Natural killer cell (primary cell): ENCODE measurements around the gene NBR1. TPM values are rescaled to one million over a fixed set of nuclear protein-coding genes. Genes with fewer than 3 reads are reported as not detected.
A peak's percentile ranks its signal among the peaks of the same experiment; 100 is the strongest.

Experiments used
- ATAC-seq, 3 donors: fragments of 150-1000 bp in 2 of 3; fragments of 200-7000 bp in 1 of 3; cut with Tn5 transposase; 1 replicate in 1 of 3; 2 replicates in 2 of 3; pipeline ENCODE4 v1.10.0; 2021; ENCODE audit warnings: mild to moderate bottlenecking in 2 of 3, moderate library complexity in 2 of 3
- DNase-seq, 2 donors: peaks; one replicate each; pipeline versions ENCODE4 v3.0.0 to v3.0.0-alpha.2; 2013 to 2021; ENCODE audit warnings: mixed read lengths in 1 of 2
- H3K27ac ChIP-seq: one replicate; pipeline ENCODE4 v1.5.1; 2013; ENCODE audit warnings: mild to moderate bottlenecking, low read length
- H3K27me3 ChIP-seq: one replicate; pipeline ENCODE4 v1.6.1; 2013; ENCODE audit warnings: low read length; ENCODE audit not compliant: control insufficient read depth, insufficient read depth
- H3K36me3 ChIP-seq: one replicate; pipeline ENCODE4 v1.6.1; 2013; ENCODE audit warnings: low read length; ENCODE audit not compliant: control insufficient read depth, insufficient read depth
- H3K4me1 ChIP-seq: one replicate; pipeline ENCODE4 v1.6.1; 2013; ENCODE audit warnings: low read length; ENCODE audit not compliant: control insufficient read depth, insufficient read depth
- H3K4me3 ChIP-seq: one replicate; pipeline ENCODE4 v1.5.1; 2013; ENCODE audit warnings: low read length
- H3K9me3 ChIP-seq: one replicate; pipeline ENCODE4 v1.6.1; 2013; ENCODE audit warnings: low read length; ENCODE audit not compliant: control insufficient read depth, insufficient read depth
- H3K27ac Mint-ChIP-seq, 2 donors: one replicate each; pipeline ENCODE4 v1.8.0; 2022; ENCODE audit warnings: mild to moderate bottlenecking in 2 of 2, mixed read lengths in 2 of 2, moderate library complexity in 1 of 2
- H3K27me3 Mint-ChIP-seq, 2 donors: one replicate each; pipeline ENCODE4 v1.8.0; 2022; ENCODE audit warnings: low read depth in 2 of 2, mixed read lengths in 2 of 2
- H3K36me3 Mint-ChIP-seq: one replicate; pipeline ENCODE4 v1.8.0; 2022; ENCODE audit warnings: mixed read lengths
- H3K4me1 Mint-ChIP-seq, 2 donors: one replicate each; pipeline ENCODE4 v1.8.0; 2022; ENCODE audit warnings: mixed read lengths in 2 of 2
- H3K4me3 Mint-ChIP-seq: one replicate; pipeline ENCODE4 v1.8.0; 2022; ENCODE audit warnings: mild to moderate bottlenecking, moderate library complexity, mixed read lengths
- H3K9me3 Mint-ChIP-seq, 2 donors: one replicate each; pipeline ENCODE4 v1.8.0; 2022; ENCODE audit warnings: mixed read lengths in 2 of 2
- CTCF ChIP-seq: fragments of 200-600 bp; IDR thresholded peaks from one replicate; pipeline ENCODE4 v1.8.0; 2022; ENCODE audit warnings: antibody characterized with exemption
- WGBS: methylation state at CpG from one replicate; pipeline ENCODE4 v1.1.7; 2013; ENCODE audit warnings: missing lambda C conversion rate; ENCODE audit not compliant: insufficient coverage; 5-methylcytosine and 5-hydroxymethylcytosine counted together
- intact Hi-C: fragments of 100-400 bp; cut with micrococcal nuclease; formaldehyde crosslinking; loops from one replicate; pipeline ENCODE4 v1.14.2; 2022
- total RNA-seq, 4 donors: library from RNA; stranded (reverse); fragments of 120-200 nt in 1 of 4; gene quantifications; one replicate each; pipeline versions ENCODE4 v1.2.3 to v1.2.4, GENCODE V29; 2013 to 2022

The NBR1 gene
- total RNA-seq, 3 donors from 2014 or later (not counting 1 experiment from before 2014, with no cell fraction given) = 63.3 to 74.8 (median 67.0) TPM

- Histone ChIP-seq H3K9me3 (no peaks in the 10 kb centered on the region), H3K4me3 (no peak overlapping the region), H3K4me1 (peaks cover 21% of the 10 kb centered on the region), H3K36me3 (peaks cover 29% of the 10 kb centered on the region), H3K27me3 (no peaks in the 10 kb centered on the region), H3K27ac (no peak overlapping the region)
- H3K36me3 Mint-ChIP-seq = no peaks in the 10 kb centered on the region
- peak overlapping the region in 1 of 2 donors; percentile 38 for H3K27ac Mint-ChIP-seq
- intact Hi-C loops = no loop called here
- peaks cover 22 to 42% of the 10 kb centered on the region in 2 donors for H3K4me1 Mint-ChIP-seq
- no peaks in the 10 kb centered on the region for H3K9me3 Mint-ChIP-seq
- DNase-seq (no peak), ATAC-seq (no peak)
- TF ChIP-seq CTCF = no peak
- H3K4me3 Mint-ChIP-seq = no peak overlapping the region
- WGBS = 98% methylated on average over 3 of the region's 3 CpGs
- H3K27me3 Mint-ChIP-seq = no peaks in the 10 kb centered on the region
Observed at GRCh38 chr17:43215341-43215740, 44.3 kb downstream of the NBR1 start.

GRCh38 chr17:43216369-43216761 is 45.4 kb downstream of the NBR1 start:
- WGBS = 90% methylated on average over 3 of the region's 4 CpGs
- intact Hi-C loops = no loop called here
- H3K27ac Mint-ChIP-seq = no peak overlapping the region

GRCh38 chr17:43216762-43217613 is 46.0 kb downstream of the NBR1 start:
- Mint-ChIP-seq H3K27ac (no peak overlapping the region), H3K36me3 (no peaks in the 10 kb centered on the region), H3K4me1 (peaks cover 10 to 35% of the 10 kb centered on the region in 2 donors), H3K4me3 (no peak overlapping the region), H3K9me3 (no peaks in the 10 kb centered on the region), H3K27me3 (no peaks in the 10 kb centered on the region)
- no peaks in the 10 kb centered on the region for H3K27me3 ChIP-seq
- no peak overlapping the region for H3K4me3 ChIP-seq
- intact Hi-C loops = no loop called here
- 97% methylated on average over 4 of the region's 4 CpGs for WGBS
- peaks cover 29% of the 10 kb centered on the region for H3K36me3 ChIP-seq
- DNase-seq = no peak
- H3K4me1 ChIP-seq = peaks cover 18% of the 10 kb centered on the region
- no peak for ATAC-seq
- no peak for TF ChIP-seq CTCF
- no peak overlapping the region for H3K27ac ChIP-seq
- no peaks in the 10 kb centered on the region for H3K9me3 ChIP-seq

More at GRCh38 chr17:43216369-43216761, 45.4 kb downstream of the NBR1 start:
- H3K9me3 Mint-ChIP-seq = no peaks in the 10 kb centered on the region
- no peaks in the 10 kb centered on the region for H3K36me3 Mint-ChIP-seq
- H3K9me3 ChIP-seq = no peaks in the 10 kb centered on the region
- no peak for TF ChIP-seq CTCF
- H3K27me3 Mint-ChIP-seq = no peaks in the 10 kb centered on the region
- no peak overlapping the region for H3K4me3 Mint-ChIP-seq
- H3K4me1 ChIP-seq = peaks cover 19% of the 10 kb centered on the region
- DNase-seq (no peak), ATAC-seq (no peak)
- H3K36me3 ChIP-seq = peaks cover 29% of the 10 kb centered on the region
- no peak overlapping the region for H3K27ac ChIP-seq
- peaks cover 12 to 37% of the 10 kb centered on the region in 2 donors for H3K4me1 Mint-ChIP-seq
- no peak overlapping the region for H3K4me3 ChIP-seq
- H3K27me3 ChIP-seq = no peaks in the 10 kb centered on the region
